Upper lobe of left lung (tissue), 4 donors: ENCODE results near the gene CCBE1.

Experiments used
- CTCF ChIP-seq, 6 experiments: fragments of 450-650 bp in 4 of 6; fragments of 200-600 bp in 2 of 6; sonication (generic) in 2 of 6; IDR thresholded peaks; one replicate each; pipeline ENCODE4 v1.5.1; 2016 to 2019; ENCODE audit warnings: antibody characterized with exemption in 6 of 6
- POLR2A ChIP-seq, 4 donors: fragments of 450-650 bp; IDR thresholded peaks; one replicate each; pipeline ENCODE4 v1.5.1; 2016 to 2017; ENCODE audit warnings: antibody characterized with exemption in 4 of 4, mild to moderate bottlenecking in 2 of 4
- POLR2AphosphoS5 ChIP-seq, 2 donors: sonication (generic); formaldehyde crosslinking; IDR thresholded peaks; one replicate each; pipeline ENCODE4 v1.5.1; 2017; ENCODE audit warnings: antibody characterized with exemption in 2 of 2

GRCh38 chr18:59535055-59535454 is 162.2 kb downstream of the CCBE1 start:
- TF ChIP-seq CTCF (IDR thresholded peaks at IDR 0.05) = no peak
- no peak for TF ChIP-seq POLR2AphosphoS5 (IDR thresholded peaks at IDR 0.05)
- TF ChIP-seq POLR2A (IDR thresholded peaks at IDR 0.05) = no peak
